ENCODE measurements around the gene ATF7IP.
A peak's percentile ranks its signal among the peaks of the same experiment; 100 is the strongest.

Gene ATF7IP

DNA sequence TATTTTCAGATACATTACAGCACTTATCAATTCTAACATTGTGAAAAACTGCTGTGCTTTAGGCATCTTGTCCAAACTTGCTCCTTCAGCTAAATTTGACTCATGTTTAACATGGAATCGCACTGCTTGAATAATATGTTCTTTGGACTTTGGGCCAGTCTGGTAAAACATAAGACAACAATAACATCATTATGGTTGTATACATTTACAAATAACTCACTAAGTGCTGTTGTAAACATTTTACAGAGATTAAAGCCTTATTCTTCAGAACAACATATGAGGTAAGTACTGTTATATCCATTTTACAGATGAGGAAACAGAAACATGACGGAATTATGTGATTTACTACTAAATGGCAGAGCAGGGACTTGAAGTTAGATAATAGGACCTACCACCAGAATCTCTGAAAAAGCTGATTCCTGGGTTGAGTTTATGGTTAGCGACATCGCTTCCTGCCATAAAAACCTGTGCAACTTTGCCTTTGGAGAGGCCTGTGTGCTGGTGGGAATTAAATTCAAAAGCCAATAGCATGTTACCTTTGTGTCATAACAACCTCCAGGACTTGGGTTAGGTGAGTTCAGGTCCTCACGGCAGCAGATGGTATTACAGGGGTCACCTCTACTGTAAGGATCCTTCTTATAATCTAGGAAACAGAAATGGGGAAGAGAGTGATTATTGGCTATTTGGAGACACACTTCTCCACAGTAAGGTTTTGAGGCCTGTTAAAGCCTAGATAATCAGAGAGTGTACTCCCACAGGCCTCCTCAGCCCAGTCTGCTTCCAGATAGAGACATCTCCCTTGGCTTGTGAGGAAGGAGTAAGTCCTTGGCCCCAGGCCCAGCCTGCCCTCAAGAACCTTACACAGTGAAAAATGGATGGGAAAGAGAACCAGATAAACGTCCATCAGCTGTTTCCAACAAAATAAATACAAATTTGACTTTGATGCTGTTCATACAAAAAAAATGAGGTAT is 140.4 kb downstream of the ATF7IP start:
- no peak for DNase-seq

DNA sequence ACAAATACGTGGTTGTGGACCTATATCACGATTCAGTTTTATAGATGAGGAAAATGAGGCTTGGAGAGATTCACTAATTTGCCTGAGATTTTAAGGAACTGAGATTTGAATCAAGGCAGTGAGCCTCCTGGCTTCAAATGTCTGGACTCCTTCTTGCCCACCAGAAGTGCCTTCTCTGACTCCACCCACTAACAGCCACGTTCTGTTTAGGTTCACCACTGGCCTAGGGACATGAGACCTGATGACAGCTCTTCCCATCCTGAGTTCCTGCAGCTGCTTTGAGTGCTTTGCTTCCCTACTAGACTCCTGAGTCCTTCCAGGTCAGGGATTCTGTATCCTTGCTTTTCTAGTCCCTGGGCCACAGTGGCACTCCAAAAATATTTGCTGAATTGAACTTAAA is 145.1 kb downstream of the ATF7IP start:
- DNase-seq: no peak

DNA sequence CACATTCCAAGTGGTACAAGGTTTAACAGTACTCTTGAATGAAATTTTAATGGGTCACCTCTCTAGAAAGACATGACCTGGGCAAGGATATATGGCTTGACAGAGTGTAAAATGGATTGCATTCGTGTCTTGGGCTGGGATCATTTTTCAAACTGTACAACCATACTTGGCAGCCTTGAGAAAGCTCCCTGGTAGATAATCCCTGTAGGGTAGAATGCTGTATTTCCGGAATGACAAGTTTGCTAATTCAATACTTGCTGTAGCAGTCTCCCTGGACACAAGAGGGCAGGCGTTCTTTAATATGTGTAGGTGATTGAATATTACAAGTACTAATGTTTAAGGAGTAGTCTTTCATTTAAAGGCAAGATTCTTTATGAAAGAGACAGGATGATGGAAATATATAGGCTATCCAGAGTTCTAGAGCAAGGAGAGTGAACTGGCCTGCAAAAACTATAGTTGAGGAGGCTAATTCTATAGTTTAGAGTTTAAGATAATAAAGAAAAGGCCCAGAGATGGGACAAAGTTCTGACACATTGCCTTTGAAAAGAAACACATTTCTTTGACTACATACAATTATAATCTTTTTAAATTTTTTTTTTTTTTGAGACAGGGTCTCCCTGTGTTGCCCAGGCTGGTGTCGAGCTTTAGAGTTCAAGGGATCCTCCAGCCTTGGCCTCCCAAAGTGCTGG is 148.8 kb downstream of the ATF7IP start:
- DNase-seq: peak; percentile 63

DNA sequence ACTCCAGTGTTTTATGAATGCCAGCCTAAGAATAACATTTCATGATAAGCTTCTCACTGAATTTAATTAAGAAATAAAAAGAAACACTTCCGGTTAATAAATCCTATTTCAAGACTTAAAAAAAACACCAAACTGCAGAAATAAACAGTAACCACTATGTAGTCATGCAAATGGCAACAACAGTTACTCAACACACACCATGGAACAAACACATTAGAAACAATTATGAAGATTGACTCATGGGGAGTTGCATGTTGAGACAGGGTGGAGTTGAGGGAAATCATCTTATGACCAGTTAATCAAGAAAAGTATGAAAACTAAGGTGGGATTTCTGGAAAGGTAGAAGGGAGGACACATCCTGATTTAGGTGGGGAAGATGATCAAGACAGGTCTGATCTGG is 149.5 kb downstream of the ATF7IP start:
- no peak for DNase-seq

DNA sequence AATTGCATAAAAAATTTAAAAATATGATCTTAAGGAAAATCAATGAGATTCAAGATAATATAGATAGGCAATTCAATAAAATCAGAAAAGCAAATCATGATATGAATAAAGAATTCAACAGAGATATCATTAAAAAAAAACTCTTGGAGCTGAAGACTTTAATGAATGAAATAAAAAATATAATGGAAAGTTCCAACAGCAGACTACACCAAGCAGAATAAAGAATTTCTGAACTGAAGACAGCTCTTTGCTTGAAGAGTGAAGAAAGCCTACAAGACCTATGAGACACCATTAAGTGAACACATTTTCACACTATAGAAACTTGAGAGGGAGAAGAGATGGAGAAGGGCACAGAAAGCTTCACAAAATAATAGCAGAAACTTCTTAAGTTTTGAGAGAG is 156.3 kb downstream of the ATF7IP start:
- DNase-seq: no peak

DNA sequence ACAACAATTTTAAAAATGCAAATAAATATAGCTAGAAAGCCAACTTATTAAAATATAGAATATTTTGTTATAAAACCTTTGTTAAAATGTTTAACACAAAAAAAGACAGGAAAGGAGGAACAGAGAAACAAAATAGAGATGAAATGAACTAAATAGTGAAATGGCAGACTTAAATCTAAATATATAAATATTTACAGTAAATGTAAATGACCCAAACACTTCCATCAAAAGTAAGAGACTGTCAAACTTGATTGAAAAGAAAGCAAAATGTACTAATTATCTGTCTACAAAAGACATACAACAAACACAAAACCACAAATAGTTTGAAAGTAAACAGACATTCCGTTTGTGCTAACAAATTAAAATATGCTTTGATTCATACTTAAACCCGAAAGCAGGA is 160.5 kb downstream of the ATF7IP start:
- DNase-seq: no peak

DNA sequence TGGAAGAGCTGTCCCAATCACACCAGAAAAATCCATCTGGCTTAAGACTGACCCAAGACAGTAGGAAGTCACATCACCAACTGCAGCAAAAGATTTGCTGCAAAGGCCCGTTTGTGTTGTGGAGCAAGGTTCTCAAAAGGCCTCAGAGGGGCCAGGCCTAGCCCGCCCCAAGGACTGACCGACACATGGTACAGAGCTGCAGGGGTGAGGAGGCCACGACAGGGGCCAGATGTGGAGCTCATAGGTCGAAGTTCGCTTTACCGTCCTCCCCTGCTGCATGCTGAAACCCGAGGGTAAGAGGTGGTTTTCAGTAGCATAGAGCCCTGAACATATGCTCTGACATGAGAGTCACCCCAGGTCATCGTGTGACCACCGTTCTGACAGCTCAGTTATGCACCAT is 166.7 kb downstream of the ATF7IP start:
- DNase-seq: no peak

DNA sequence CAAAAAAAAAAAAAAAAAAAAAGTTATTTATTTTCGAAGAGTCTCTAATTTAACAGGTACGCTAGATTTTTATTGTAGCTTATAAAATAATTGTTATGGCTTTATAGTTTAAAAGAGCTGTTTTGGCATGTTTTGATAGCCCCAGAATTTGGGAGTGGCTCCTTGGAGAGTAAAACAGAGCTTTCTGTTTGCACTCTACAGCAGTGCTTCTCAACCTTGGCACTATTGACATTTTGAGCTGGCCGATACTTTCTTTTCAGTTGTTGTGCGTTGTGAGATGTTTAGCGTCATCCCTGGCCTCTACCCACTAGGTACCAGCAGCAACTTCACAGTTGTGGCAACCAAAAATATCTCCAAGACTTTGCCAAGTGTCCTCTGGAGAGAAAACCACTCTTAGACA is 171.6 kb downstream of the ATF7IP start:
- no peak for DNase-seq

DNA sequence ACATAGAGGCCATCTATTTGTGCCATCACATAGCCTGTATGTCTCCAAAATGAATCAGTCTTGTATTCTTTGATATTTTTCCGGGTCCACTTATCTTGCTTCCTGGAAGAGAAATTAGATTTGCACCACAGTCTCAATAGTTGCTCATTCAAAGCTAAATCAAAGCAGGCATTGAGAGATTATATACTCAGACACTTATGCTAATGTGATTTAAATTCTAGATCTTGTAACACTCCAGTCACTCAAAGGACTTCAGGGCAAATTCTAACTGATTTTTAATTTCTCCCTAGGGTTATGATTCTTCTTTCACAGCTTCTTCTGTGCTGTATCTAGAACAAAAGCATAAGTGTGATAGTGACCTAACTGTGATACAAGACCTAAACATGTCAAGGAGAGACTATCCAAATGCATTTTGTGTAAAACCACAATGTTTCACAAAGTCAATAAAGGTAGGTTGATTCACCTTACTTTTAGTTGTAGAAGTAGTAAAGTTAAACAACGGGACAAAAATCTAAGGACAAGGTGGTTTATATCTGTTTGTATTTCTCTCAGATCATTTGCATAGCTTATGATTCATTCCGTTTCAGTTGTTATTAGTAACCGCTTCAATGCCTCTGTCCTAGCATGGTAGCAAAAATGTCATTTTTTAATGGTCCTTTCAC is 175.4 kb downstream of the ATF7IP start:
- no peak for DNase-seq

DNA sequence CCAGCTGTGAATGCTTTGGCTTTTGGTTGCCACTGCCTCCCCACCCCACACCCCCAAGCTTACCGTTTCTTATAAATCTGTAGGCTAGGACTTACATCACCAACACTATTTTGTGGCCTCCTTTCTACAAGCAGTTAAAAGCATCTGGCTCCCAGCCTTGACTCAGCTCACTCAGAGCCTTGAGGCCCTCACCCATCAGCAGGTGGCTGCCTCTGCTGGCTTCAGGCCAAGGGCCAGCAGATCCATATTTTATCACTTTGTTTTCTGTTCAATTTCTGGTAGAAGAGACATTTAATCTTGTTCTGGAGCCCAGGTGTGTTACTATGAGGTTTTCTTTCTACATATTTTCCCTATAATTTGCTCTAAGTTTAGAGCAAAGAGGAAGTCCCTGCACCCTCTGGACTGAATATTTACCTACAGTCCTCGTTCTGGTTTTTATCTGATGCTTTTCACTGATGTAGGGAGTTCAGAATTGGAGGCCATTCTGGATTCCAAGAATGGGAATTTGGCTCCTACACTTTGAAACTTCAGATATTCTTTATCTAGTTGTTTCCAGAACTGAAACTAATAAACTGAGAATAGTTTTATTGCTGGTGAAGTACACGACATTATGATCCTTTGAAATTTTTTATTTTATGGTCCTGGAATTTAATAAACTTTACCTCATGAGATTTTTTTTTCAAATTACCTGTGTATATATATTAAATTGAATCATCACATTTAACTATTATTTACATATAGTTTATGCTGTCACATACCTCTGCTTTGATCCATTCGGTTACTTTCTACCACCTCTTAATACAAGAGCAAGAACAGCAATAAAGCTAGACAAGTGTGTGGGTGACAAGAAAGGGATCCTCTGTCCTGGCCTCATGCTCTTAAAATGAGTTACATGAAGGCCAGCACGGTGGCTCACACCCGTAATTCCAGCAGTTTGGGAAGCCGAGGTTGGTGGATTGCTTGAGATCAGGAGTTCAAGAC is 180.0 kb downstream of the ATF7IP start:
- no peak for DNase-seq

DNA sequence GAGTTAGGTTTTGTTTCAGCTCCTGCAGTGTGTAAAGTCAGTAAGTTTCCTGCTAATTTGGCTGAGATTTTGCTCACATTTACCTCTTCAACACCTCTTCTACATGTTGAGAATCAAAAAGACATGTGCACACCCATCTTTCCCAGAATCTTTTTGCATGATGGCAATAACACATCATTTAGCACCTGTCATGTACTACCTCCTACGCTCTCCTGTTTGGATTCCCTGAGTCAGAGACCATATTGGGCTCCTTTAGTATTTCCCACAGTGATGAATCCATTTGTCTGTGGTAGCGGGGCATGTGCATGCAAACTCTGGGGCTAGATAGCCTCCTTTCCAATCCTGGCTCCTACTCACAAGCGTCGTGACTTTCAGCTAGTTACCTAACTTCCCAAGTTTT is 182.1 kb downstream of the ATF7IP start:
- no peak for DNase-seq

DNA sequence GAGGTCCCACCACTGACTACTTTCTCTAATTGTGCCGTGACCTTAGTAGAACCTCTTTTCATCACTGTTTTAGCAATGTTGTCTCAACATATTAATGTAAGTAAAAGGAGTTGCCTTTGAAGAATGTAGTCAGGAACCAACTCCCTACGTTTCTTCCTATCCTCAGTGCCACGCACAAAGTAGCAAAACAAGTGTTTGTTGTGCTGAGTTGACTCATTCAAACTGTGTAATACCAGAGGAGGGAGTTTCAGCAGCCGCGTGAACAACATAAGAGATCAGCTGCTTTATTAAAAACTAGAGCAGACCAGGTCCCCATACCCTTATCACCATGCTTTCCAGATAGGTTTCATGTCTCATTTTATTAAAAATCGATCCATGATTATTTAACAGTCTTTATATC is 183.1 kb downstream of the ATF7IP start:
- DNase-seq: no peak
